Right kidney (tissue), 9 donors: ENCODE results near the gene NRK.
A peak's percentile ranks its signal among the peaks of the same experiment; 100 is the strongest.
"Not testable (repeated sequence)": the region's sequence is repeated elsewhere in the genome, so short reads cannot be mapped to it uniquely, and the experiment has no call there.

Experiments used
- DNase-seq: peaks from one replicate; pipeline ENCODE4 v3.0.0-alpha.2; 2016
- long read RNA-seq, 8 donors: transcript quantifications; one replicate each; lab custom pipeline, GENCODE V29; 2026

NRK gene
- long read RNA-seq, donor 1: 0 reads
- long read RNA-seq, donor 2: 0 reads
- long read RNA-seq, donor 3: 0 reads
- long read RNA-seq, donor 4: 0 reads
- long read RNA-seq, donor 5: 0 reads
- long read RNA-seq, donor 6: 0 reads
- long read RNA-seq, donor 7, partial matches to known transcripts: 13 of 13 reads
- long read RNA-seq, donor 7, other reads (novel, unspliced or antisense): 0 of 13 reads
- long read RNA-seq, donor 8: 0 reads

GRCh38 chrX:105822138-105823091 is at the start of gene NRK:
Gene NRK (plus strand): TSS chrX:105822539. CDS start chrX:105822846, 307 bp downstream.
- peak; percentile 42 for DNase-seq

DNA sequence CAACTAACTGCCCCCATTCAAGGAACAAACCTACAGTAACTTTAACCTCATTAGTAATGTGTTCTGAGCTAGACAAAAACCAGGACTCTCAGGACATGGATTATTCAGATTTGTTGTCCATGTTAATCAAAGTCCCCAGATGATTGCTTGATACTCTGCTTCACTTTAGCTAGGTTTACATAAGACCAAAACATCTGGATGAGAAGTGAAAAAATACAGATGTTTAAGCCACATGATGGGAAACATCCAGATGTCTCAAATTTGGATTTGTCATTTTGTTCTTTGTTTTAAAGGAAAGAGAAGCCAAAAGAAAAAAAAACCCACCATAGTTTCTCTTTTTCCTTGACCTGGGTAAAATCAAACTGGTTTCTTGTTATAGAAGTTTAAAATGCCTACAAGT is 48.5 kb upstream of the NRK start:
- DNase-seq: no peak

- no peak for DNase-seq
These were observed 46.7 kb upstream of the NRK start for GRCh38 chrX:105775679-105776078.

DNA sequence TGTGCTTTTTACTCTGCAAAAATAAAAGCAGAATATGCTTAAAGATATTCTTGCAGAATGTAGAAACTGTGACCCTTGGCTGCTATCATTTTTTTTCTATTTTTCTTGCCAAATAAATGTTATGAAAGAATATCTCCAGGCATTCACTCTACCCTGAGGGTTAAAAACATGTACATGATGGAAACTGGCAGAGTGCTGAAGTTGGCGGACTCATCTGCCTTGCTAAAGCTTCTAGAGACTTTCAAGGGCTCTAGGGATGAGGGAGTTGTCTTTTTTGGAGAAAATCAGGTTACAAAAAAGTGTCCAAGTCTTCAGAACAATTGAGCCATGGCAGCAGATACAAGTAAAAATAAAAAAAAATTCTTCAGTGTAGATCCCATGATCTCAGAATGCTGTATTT is 40.5 kb upstream of the NRK start:
- no peak for DNase-seq

- not testable (repeated sequence) for DNase-seq
These were observed 25.5 kb upstream of the NRK start for GRCh38 chrX:105796877-105797276.

GRCh38 chrX:105803891-105804290 is 18.4 kb upstream of the NRK start:
- DNase-seq: no peak

- DNase-seq: not testable (repeated sequence)
These were observed 16.7 kb upstream of the NRK start for GRCh38 chrX:105805655-105806054.

DNA sequence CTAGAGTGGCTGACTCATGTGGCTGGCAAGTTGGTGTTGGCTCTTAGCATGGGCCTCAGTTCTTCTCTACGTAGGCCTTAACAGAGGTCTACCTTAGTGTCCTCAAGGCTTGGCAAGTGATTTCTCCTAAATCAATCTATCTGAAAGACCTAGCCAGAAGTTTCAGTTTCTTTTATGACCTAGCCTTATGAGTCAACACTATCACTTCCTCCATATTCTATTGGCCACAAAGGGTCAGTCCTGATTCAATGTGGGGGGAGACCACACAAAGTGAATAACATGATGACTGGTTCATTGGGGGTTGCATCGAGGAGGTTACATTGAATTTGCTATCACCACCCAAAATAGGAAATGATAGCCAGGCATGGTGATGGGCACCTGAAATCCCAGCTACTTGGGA is 5.8 kb upstream of the NRK start:
- no peak for DNase-seq

- no peak for DNase-seq
These were observed 2.1 kb upstream of the NRK start for GRCh38 chrX:105820247-105820646.

- peak; percentile 46 for DNase-seq
These were observed 743 bp upstream of the NRK start for GRCh38 chrX:105821471-105822121.

GRCh38 chrX:105823092-105823455 is 735 bp downstream of the NRK start:
- DNase-seq: no peak

GRCh38 chrX:105829011-105829410 is 6.7 kb downstream of the NRK start:
- no peak for DNase-seq

- no peak for DNase-seq
These were observed 14.9 kb downstream of the NRK start for GRCh38 chrX:105837232-105837631.

DNA sequence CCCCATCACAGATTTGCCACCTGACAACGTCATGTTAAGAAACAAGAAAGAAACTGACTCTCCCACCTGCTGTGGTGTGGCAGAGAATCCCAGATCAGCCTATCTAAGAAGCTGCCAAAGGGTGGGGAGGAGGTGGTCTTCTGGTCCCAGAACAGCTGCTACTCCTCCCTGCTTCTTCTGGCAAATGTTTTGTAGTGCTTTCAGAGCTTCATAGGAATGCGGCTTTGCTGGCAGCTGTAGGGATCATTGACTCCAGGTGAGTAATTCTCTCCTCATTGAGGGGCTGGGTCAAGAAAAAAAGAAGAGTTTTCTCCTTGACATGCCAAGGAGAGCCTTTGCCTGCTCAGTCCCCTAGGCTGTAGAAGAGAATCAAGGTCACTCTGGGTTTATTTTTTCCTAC is 23.3 kb downstream of the NRK start:
- DNase-seq: no peak

DNA sequence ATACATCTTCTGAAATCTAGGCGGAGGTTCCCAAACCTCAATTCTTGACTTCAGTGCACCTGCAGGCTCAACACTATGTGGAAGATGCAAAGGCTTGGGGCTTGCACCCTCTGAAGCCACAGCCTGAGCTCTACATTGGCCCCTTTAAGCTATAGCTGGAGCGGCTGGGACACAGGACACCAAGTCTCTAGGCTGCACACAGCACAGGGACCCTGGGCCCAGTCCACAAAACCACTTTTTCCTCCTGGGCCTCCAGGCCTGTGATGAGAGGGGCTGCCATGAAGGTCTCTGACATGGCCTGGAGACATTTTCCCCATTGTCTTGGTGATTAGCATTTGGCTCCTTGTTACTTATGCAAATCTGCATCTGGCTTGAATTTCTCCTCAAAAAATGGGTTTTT is 27.8 kb downstream of the NRK start:
- DNase-seq: not testable (repeated sequence)

DNA sequence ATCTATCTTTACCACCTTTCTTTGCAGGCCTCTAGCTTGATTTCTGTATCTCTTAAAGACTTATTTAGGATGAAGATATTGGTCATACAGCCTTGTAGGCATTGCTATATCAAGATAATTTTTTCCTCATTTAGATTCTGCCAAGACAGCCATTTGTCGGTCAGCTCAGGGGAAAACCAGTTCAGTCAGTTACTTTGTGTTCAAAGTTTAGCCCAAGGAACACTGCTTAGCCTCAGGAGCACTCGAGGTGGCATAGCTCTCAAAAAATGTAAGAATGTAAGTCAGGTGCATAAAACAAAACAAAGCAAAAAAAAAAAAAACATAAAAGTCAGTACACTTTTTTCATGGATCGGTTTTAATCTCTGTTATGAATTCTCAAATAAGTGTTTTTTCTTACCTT is 43.4 kb downstream of the NRK start:
- DNase-seq: no peak

DNA sequence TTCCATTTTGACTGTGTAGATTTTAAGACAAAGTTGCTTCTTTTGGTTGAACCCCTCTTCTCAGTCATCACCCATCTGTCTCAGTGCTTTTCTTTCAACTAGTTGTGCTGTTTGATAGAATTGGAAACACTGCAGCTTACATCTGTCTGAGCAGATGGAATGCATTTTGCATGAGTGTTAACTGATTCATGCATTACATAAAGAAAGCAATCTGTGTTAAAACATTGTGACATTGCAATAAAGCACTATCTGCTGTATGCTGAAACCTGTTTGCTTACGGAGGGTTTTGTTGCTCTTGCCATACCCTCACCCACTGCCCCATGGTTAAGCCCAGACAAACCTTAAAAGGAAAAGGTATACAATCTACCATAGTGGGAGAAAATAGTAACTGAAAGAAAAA is 47.4 kb downstream of the NRK start:
- DNase-seq: no peak

DNA sequence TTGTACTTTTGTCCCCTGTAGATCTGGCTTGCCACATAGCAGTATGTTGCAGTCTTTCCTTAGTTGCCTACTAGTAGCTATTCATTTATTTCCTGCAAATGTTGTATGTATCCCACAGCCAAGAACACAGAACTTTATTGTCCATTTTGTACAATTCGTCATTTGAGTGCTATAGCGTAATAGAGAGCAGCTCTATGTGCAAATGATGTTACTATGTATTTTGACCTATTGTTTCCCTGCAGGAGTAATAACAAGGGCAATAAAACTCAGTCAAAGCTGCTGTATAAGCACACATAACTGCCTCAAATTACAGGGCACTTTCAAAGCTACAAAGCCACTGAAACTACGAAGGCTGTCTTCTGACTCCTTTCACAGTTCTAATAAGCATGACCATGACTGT is 48.1 kb downstream of the NRK start:
- DNase-seq: no peak

DNA sequence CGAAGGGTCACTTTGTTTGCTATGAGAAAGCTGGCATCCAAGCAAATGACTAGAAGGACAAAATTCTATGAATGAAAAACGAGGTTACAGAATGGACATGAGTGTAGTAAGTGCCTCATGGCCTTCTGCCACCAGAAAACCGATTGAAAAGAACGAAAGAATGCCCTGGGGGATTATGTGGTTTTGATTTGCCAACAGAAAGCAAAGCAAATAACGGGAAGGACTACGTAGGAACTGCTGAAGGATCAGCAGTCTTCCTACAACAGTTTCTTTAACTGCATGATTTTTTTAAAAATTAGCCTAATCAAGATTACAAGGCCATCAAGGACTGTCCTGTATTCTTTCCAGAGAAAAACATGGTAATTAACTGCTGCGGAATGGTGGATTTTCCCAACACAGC is 50.6 kb downstream of the NRK start:
- no peak for DNase-seq

DNA sequence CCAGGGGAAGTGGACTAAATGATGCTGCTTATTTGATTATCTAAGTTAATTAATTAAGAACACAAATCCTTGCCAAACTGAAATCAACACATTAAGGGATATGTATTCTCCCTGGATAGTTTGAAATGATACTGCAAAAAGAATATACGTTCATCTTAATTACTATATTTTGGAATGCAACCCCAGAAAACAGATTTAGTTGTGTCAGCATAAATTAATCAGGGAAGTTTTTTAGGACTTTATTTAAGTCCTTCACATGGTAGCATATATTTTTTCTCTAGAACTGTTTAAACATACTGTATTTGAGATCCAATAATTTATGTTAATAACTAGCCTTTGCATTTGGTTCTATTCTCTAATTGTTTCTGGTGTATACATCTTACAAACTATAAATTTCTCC is 52.5 kb downstream of the NRK start:
- DNase-seq: no peak

- no peak for DNase-seq
These were observed 54.3 kb downstream of the NRK start for GRCh38 chrX:105876658-105877057.

DNA sequence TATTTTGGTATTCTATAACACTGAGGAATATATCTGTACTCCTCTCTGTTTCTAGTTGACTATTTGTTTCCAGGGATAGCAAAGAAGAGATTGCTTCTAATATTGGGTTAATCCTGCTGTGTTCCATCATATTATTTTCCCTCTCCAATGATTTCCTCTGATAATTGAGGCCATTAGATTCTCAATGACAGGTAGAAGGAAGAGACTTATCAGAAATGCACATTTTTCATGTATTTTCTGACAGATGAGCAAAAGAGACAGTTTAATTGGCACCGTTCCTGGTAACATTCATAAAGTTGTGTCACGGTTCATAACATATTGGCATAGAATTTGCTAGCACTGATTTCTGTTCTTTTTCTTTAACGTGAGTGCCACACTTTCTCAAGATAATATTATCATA is 58.2 kb downstream of the NRK start:
- DNase-seq: no peak

DNA sequence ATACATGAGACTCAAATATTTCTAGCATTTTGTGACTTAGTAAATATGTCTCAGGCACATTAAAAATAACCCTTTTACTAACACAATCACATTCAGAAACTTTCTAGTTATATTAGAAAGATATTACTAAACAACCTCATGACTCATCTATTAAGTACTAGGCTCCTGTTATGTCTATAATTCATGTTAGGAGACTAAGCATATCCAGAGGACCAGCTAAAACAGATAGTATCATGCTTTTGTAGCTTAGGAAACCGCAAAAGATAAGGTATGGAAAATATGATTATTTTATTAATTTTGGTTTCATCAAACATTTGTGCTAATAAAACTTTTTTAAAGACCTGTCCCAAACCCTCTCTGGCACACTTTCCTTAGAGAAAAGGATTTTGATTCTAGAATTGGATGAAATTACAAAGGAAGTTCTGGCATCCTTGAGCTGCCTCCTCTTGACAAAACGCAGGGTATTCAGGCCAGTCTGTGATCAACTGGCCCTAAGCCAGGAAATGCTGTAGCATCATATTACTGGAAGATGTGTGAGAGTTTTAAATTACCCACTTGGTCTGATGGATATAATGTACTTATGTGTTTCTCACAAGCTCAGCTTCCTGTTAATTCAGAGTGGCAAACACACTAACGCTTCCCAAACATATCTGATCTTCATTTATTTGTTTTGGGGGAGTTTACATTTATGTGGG is 60.4 kb downstream of the NRK start:
- DNase-seq: no peak
